CD14-positive monocyte (primary cell): Measurements from ENCODE around the gene EGLN3. TPM values are rescaled to one million over a fixed set of nuclear protein-coding genes. Genes with fewer than 3 reads are reported as not detected.

ENCODE experiments used
- DNase-seq, 3 donors: peaks; one replicate each; pipeline ENCODE4 v3.0.0-alpha.2; 2011 to 2022
- H2AFZ ChIP-seq: 2 replicates; pipeline ENCODE4 v1.6.0; 2012; ENCODE audit warnings: mild to moderate bottlenecking, low read depth, low read length, inconsistent platforms; ENCODE audit not compliant: insufficient read depth, poor library complexity, severe bottlenecking
- H3K27ac ChIP-seq, 2 donors: 1 replicate in 1 of 2; 2 replicates in 1 of 2; pipeline ENCODE4 v1.5.1; 2012 to 2013; ENCODE audit warnings: low read length in 2 of 2, control low read depth in 1 of 2, inconsistent platforms in 1 of 2, low read depth in 1 of 2, mild to moderate bottlenecking in 1 of 2
- H3K27me3 ChIP-seq, 2 donors: one replicate each; pipeline versions ENCODE4 v1.6.0 to v1.6.1; 2011 to 2013; ENCODE audit warnings: low read length in 2 of 2; ENCODE audit not compliant: control insufficient read depth in 2 of 2, insufficient read depth in 2 of 2
- H3K36me3 ChIP-seq, 2 donors: replicated peaks in 1 of 2; 1 replicate in 1 of 2; 2 replicates in 1 of 2; pipeline versions ENCODE4 v1.5.1 to v1.6.1; 2012 to 2013; ENCODE audit warnings: low read length in 2 of 2, control low read depth in 1 of 2, inconsistent platforms in 1 of 2, mild to moderate bottlenecking in 1 of 2; ENCODE audit not compliant: insufficient read depth in 2 of 2, control insufficient read depth in 1 of 2
- H3K4me1 ChIP-seq, 2 donors: 1 replicate in 1 of 2; 2 replicates in 1 of 2; pipeline versions ENCODE4 v1.5.1 to v1.6.1; 2012 to 2013; ENCODE audit warnings: low read length in 2 of 2, control low read depth in 1 of 2, inconsistent platforms in 1 of 2, mild to moderate bottlenecking in 1 of 2, moderate library complexity in 1 of 2; ENCODE audit not compliant: insufficient read depth in 2 of 2, control insufficient read depth in 1 of 2
- H3K4me2 ChIP-seq: replicated peaks from 2 replicates; pipeline ENCODE3; 2012; ENCODE audit warnings: low read length, moderate library complexity, mild to moderate bottlenecking; ENCODE audit not compliant: poor library complexity, severe bottlenecking; ENCODE audit errors: extremely low read depth
- H3K4me3 ChIP-seq, 3 experiments: fragments of 200-600 bp in 1 of 3; sonication (generic) in 1 of 3; replicated peaks in 1 of 3; 1 replicate in 2 of 3; 2 replicates in 1 of 3; pipeline ENCODE4 v1.5.1; 2011 to 2013; ENCODE audit warnings: low read length in 3 of 3, mild to moderate bottlenecking in 3 of 3, control low read depth in 2 of 3, low read depth in 2 of 3, inconsistent platforms in 1 of 3, moderate library complexity in 1 of 3
- H3K79me2 ChIP-seq: 2 replicates; pipeline ENCODE4 v1.6.0; 2012; ENCODE audit warnings: mild to moderate bottlenecking, control low read depth, inconsistent platforms, low read length, moderate library complexity; ENCODE audit not compliant: insufficient read depth
- H3K9ac ChIP-seq: 2 replicates; pipeline ENCODE4 v1.6.0; 2017; ENCODE audit warnings: low read length, mild to moderate bottlenecking; ENCODE audit not compliant: insufficient read depth, poor library complexity, severe bottlenecking
- H3K9me3 ChIP-seq, 2 donors: replicated peaks in 1 of 2; 1 replicate in 1 of 2; 2 replicates in 1 of 2; pipeline versions ENCODE4 v1.5.1 to v1.6.1; 2012 to 2013; ENCODE audit warnings: low read length in 2 of 2, control low read depth in 1 of 2; ENCODE audit not compliant: control insufficient read depth in 1 of 2, insufficient read depth in 1 of 2
- H4K20me1 ChIP-seq: 2 replicates; pipeline ENCODE4 v1.6.0; 2012; ENCODE audit warnings: mild to moderate bottlenecking, low read length, control low read depth, moderate library complexity; ENCODE audit not compliant: insufficient read depth
- H3K27ac Mint-ChIP-seq, 7 donors: one replicate each; pipeline ENCODE4 v1.8.0; 2020; ENCODE audit warnings: mild to moderate bottlenecking in 7 of 7, mixed read lengths in 7 of 7, moderate library complexity in 6 of 7, inconsistent platforms in 2 of 7
- H3K27me3 Mint-ChIP-seq, 3 donors: one replicate each; pipeline ENCODE4 v1.8.0; 2021 to 2022; ENCODE audit warnings: low read depth in 3 of 3, mild to moderate bottlenecking in 3 of 3, mixed read lengths in 3 of 3, moderate library complexity in 3 of 3, inconsistent platforms in 1 of 3
- H3K36me3 Mint-ChIP-seq, 2 donors: one replicate each; pipeline ENCODE4 v1.8.0; 2020; ENCODE audit warnings: mixed read lengths in 2 of 2, inconsistent platforms in 1 of 2, mild to moderate bottlenecking in 1 of 2
- H3K4me1 Mint-ChIP-seq: one replicate; pipeline ENCODE4 v1.8.0; 2020; ENCODE audit warnings: mild to moderate bottlenecking, mixed read lengths
- H3K4me3 Mint-ChIP-seq, 2 donors: one replicate each; pipeline ENCODE4 v1.8.0; 2020; ENCODE audit warnings: mild to moderate bottlenecking in 2 of 2, mixed read lengths in 2 of 2, moderate library complexity in 1 of 2
- H3K9me3 Mint-ChIP-seq, 7 donors: one replicate each; pipeline ENCODE4 v1.8.0; 2020 to 2022; ENCODE audit warnings: mixed read lengths in 7 of 7, mild to moderate bottlenecking in 6 of 7, moderate library complexity in 6 of 7, inconsistent platforms in 2 of 7
- WGBS: methylation state at CpG from one replicate; pipeline ENCODE4 v1.1.5; 2013; ENCODE audit warnings: missing lambda C conversion rate; ENCODE audit not compliant: insufficient coverage; 5-methylcytosine and 5-hydroxymethylcytosine counted together
- intact Hi-C, 2 donors: fragments of 100-400 bp; cut with micrococcal nuclease; formaldehyde crosslinking; loops; one replicate each; pipeline versions ENCODE4 v1.15.0 to v1.15.1; 2023
- polyA plus RNA-seq, 3 donors: library from polyadenylated mRNA; depleted of rRNA in 1 of 3; unstranded in 2 of 3; stranded (reverse) in 1 of 3; fragments of 300-500 nt in 2 of 3; fragments of >200 nt in 1 of 3; fragmentation: Illumina TruSeq in 2 of 3; gene quantifications; 1 replicate in 2 of 3; 2 replicates in 1 of 3; pipeline ENCODE4 v1.2.3, GENCODE V29; 2012 to 2021
- TF ChIP-seq, protein P1 (sequence below): fragments of 200-600 bp; IDR thresholded peaks from one replicate; pipeline ENCODE4 v1.8.0; 2022; ENCODE audit warnings: antibody characterized with exemption, mild to moderate bottlenecking

Gene EGLN3
- polyA plus RNA-seq, 3 donors, result 0.03 to 0.06 TPM; not detected in 1

- H3K4me1 ChIP-seq, result peaks cover 11 to 16% of the 10 kb centered on the region in 2 donors
- H3K9ac ChIP-seq, result no peak overlapping the region
- peaks cover 0 to 16% of the 10 kb centered on the region in 2 donors for H3K9me3 ChIP-seq
- H3K4me1 Mint-ChIP-seq, result peaks cover 16% of the 10 kb centered on the region
- H3K4me3 ChIP-seq, result no peak overlapping the region
- peaks cover 39 to 55% (median 54%) of the 10 kb centered on the region in 3 donors for H3K27me3 Mint-ChIP-seq
- no peaks in the 10 kb centered on the region for H3K36me3 ChIP-seq
- H3K9me3 Mint-ChIP-seq, result peaks cover 0 to 16% (median 4%) of the 10 kb centered on the region in 7 donors
- H3K4me3 Mint-ChIP-seq, result no peak overlapping the region
- 90% methylated on average over 1 of the region's 3 CpGs for WGBS
- DNase-seq, result no peak
- no peak overlapping the region for H3K27ac ChIP-seq
- peaks cover 34 to 51% of the 10 kb centered on the region in 2 donors for H3K27me3 ChIP-seq
- TF ChIP-seq, protein P1, sequence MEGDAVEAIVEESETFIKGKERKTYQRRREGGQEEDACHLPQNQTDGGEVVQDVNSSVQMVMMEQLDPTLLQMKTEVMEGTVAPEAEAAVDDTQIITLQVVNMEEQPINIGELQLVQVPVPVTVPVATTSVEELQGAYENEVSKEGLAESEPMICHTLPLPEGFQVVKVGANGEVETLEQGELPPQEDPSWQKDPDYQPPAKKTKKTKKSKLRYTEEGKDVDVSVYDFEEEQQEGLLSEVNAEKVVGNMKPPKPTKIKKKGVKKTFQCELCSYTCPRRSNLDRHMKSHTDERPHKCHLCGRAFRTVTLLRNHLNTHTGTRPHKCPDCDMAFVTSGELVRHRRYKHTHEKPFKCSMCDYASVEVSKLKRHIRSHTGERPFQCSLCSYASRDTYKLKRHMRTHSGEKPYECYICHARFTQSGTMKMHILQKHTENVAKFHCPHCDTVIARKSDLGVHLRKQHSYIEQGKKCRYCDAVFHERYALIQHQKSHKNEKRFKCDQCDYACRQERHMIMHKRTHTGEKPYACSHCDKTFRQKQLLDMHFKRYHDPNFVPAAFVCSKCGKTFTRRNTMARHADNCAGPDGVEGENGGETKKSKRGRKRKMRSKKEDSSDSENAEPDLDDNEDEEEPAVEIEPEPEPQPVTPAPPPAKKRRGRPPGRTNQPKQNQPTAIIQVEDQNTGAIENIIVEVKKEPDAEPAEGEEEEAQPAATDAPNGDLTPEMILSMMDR, result no peak
- intact Hi-C loops, result no loop called here
- H4K20me1 ChIP-seq, result no peaks in the 10 kb centered on the region
- peaks cover 0 to 3% of the 10 kb centered on the region in 2 donors for H3K36me3 Mint-ChIP-seq
- no peak overlapping the region for H3K4me2 ChIP-seq
- no peaks in the 10 kb centered on the region for H3K79me2 ChIP-seq
- no peak overlapping the region for H3K27ac Mint-ChIP-seq
- H2AFZ ChIP-seq, result no peak overlapping the region
Observed at GRCh38 chr14:33954016-33954598, 3.2 kb upstream of the EGLN3 start.

DNA sequence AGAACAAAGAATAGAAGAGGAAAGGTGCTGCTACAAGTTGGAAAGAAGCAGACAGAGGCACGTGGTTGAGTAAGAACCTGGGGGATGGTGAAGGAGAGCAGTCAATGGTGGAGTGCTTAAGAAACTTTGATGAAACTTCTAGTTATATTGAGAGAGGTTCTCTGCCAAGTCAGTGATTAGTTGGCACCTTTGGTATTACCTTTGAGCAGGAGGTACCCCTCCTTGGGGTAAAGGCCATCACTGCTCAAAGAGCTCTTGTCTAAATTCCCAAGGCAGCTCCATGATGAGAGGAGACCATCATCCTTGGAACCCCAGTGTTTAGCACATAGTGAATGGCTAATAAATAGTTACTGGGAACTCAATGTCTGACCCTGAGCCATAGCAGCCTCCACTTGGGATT lies 1.7 kb upstream of the EGLN3 start:
- 86% methylated on average over 1 of the region's 1 CpG for WGBS
- intact Hi-C loops, result no loop called here
- no peak overlapping the region for H3K27ac ChIP-seq
- H3K27ac Mint-ChIP-seq, result no peak overlapping the region
- peaks cover 16% of the 10 kb centered on the region for H3K4me1 Mint-ChIP-seq
- H3K4me3 ChIP-seq, result no peak overlapping the region
- peaks cover 53 to 65% (median 62%) of the 10 kb centered on the region in 3 donors for H3K27me3 Mint-ChIP-seq
- no peak overlapping the region for H3K9ac ChIP-seq
- H3K36me3 Mint-ChIP-seq, result peaks cover 0 to 3% of the 10 kb centered on the region in 2 donors
- H3K4me3 Mint-ChIP-seq, result peak overlapping the region in 1 of 2 donors; percentile 57
- H3K9me3 Mint-ChIP-seq, result peaks cover 0 to 23% (median 4%) of the 10 kb centered on the region in 7 donors
- H4K20me1 ChIP-seq, result no peaks in the 10 kb centered on the region
- peaks cover 0 to 20% of the 10 kb centered on the region in 2 donors for H3K9me3 ChIP-seq
- H2AFZ ChIP-seq, result no peak overlapping the region
- no peaks in the 10 kb centered on the region for H3K36me3 ChIP-seq
- no peak for DNase-seq
- H3K27me3 ChIP-seq, result peaks cover 44 to 62% of the 10 kb centered on the region in 2 donors
- H3K4me1 ChIP-seq, result peaks cover 11 to 16% of the 10 kb centered on the region in 2 donors
- TF ChIP-seq, protein P1, result no peak
- no peaks in the 10 kb centered on the region for H3K79me2 ChIP-seq
- H3K4me2 ChIP-seq, result no peak overlapping the region
